Left ventricle myocardium inferior (tissue), 1 donor: Measurements from ENCODE around the gene COL23A1. TPM values are rescaled to one million over a fixed set of nuclear protein-coding genes. Genes with fewer than 3 reads are reported as not detected.

Experiments
- DNase-seq: peaks from one replicate; pipeline ENCODE4 v3.0.0-alpha.2; 2020
- H3K27ac ChIP-seq: fragments of 200-600 bp; replicated peaks from 2 replicates; pipeline ENCODE4 v1.8.0; 2021
- H3K27me3 ChIP-seq: fragments of 200-600 bp; 2 replicates; pipeline ENCODE4 v1.8.0; 2021; ENCODE audit warnings: low read depth
- H3K36me3 ChIP-seq: fragments of 200-600 bp; 2 replicates; pipeline ENCODE4 v1.8.0; 2021
- H3K4me1 ChIP-seq: fragments of 200-600 bp; 2 replicates; pipeline ENCODE4 v1.8.0; 2021
- H3K4me3 ChIP-seq: fragments of 200-600 bp; 2 replicates; pipeline ENCODE4 v1.8.0; 2021; ENCODE audit warnings: mild to moderate bottlenecking, moderate library complexity
- H3K9me3 ChIP-seq: fragments of 200-600 bp; replicated peaks from 2 replicates; pipeline ENCODE4 v1.8.0; 2021
- intact Hi-C: fragments of 100-400 bp; cut with micrococcal nuclease; formaldehyde crosslinking; loops from one replicate; pipeline ENCODE4 v1.11.0; 2022
- total RNA-seq: library from RNA; stranded (reverse); fragmentation: NEBNext Ultra II Directional; extraction: Animal tissue kit (Norgen Biotek cat#: 25700); gene quantifications from one replicate; pipeline ENCODE4 v1.2.1, GENCODE V29; 2021
- TF ChIP-seq, protein P1 (sequence below): fragments of 200-600 bp; IDR thresholded peaks from 2 replicates; pipeline ENCODE4 v1.8.0; 2021; ENCODE audit warnings: antibody characterized with exemption, mild to moderate bottlenecking, borderline replicate concordance
- donor health status: DM: no; HTN: yes; CAD: no; lungs with severe emphysema.

The COL23A1 gene
- total RNA-seq, 1 donor from 2014 or later: 27.4 TPM

DNA sequence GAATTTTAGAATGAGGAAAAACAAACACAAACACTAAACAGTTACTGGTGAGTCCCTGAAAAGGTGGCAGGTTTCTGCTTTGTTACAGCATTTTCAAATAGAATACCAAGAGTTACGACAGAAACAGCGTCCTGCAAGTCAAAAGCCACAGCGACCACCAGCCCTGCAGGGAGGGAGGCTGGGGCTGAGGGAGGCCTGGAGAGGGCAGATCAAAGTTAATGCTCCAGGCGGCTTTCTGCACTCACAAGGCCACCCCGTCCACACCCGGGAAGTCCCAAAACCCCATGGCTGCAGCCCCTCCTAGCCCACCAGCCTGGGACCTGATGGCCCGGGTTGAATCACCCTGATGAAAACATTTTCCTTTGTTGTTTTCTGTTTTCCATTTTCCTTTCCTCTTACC, 29.3 kb downstream of the COL23A1 start:
- intact Hi-C loops: no loop called here
- TF ChIP-seq, protein P1, sequence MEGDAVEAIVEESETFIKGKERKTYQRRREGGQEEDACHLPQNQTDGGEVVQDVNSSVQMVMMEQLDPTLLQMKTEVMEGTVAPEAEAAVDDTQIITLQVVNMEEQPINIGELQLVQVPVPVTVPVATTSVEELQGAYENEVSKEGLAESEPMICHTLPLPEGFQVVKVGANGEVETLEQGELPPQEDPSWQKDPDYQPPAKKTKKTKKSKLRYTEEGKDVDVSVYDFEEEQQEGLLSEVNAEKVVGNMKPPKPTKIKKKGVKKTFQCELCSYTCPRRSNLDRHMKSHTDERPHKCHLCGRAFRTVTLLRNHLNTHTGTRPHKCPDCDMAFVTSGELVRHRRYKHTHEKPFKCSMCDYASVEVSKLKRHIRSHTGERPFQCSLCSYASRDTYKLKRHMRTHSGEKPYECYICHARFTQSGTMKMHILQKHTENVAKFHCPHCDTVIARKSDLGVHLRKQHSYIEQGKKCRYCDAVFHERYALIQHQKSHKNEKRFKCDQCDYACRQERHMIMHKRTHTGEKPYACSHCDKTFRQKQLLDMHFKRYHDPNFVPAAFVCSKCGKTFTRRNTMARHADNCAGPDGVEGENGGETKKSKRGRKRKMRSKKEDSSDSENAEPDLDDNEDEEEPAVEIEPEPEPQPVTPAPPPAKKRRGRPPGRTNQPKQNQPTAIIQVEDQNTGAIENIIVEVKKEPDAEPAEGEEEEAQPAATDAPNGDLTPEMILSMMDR: no peak
- Histone ChIP-seq H3K27ac (no peak overlapping the region), H3K4me3 (no peak overlapping the region), H3K27me3 (peaks cover 5% of the 10 kb centered on the region), H3K9me3 (no peaks in the 10 kb centered on the region), H3K4me1 (no peaks in the 10 kb centered on the region), H3K36me3 (no peaks in the 10 kb centered on the region)
- no peak for DNase-seq

DNA sequence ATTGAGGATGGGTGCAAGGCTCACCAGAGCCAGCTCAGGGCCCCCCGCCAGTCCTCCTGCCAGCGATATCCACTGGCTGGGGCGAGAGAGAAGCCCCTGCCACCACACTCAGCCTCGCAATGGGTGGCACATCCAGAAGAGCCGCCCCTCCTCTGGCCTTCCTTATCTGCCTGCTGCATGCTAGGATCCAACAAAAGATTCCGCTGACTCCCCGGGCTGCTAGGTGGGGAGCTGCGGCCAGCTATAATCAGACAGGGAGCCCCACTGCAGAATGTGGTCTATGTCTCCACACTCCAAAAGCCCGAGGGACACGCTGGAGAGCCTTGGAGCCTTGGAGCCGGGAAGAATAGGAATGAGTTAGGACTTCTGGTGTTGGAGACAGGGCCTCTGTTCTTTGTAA, 32.8 kb downstream of the COL23A1 start:
- H3K27me3 ChIP-seq: no peaks in the 10 kb centered on the region
- H3K4me3 ChIP-seq: no peak overlapping the region
- no peaks in the 10 kb centered on the region for H3K9me3 ChIP-seq
- no peaks in the 10 kb centered on the region for H3K36me3 ChIP-seq
- TF ChIP-seq, protein P1: no peak
- no peaks in the 10 kb centered on the region for H3K4me1 ChIP-seq
- no peak overlapping the region for H3K27ac ChIP-seq
- no peak for DNase-seq
- intact Hi-C loops: loop anchor here (10.0 kb wide), 1 partner anchor 273 kb away; no protein-coding TSS in a partner anchor

DNA sequence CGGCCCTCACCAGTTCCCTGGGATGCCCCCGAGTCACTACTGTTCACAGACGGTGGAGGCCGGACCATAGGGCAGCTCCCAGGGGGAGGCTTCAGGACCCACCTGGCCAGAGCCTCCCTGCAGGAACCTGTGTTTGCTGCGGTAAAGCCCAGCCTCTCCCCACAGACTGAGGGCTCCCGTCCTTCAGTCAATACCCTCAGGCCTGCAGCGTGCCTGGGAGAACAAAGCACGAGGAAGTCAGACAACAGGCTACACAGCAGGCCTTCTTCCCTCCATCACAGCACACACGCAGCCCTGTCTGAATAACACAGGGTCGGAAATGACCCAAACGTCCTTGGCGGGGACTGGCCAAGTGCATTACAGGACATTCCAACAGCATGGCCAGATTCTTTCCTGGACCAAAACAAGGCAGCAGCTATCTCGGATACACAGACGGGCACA, 34.4 kb downstream of the COL23A1 start:
- intact Hi-C loops: loop anchor here (10.0 kb wide), 1 partner anchor 271 kb away; no protein-coding TSS in a partner anchor
- TF ChIP-seq, protein P1: no peak

DNA sequence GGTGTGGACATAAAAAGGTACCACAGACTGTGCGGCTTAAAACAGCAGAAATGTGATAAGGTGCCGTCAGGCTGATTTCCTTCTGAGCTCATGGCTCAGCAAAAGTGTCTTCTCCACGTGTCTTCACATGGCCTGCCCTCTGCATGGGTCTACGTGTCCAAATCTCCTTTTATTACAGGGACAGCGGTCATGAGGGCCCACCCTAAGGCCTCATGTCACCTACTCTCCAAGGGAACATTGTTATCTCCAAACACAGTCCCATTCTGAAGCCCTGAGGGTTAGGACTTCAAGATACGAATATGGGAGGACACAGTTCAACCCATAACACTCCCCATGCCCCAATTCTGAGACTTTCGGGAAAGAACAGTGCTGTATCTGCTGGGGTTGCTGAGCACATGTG, 35.2 kb downstream of the COL23A1 start:
- no peaks in the 10 kb centered on the region for H3K27me3 ChIP-seq
- intact Hi-C loops: loop anchor here (10.0 kb wide), 1 partner anchor 270 kb away; no protein-coding TSS in a partner anchor
- no peak for DNase-seq

More for the DNA sequence above, 34.4 kb downstream of the COL23A1 start:
- no peaks in the 10 kb centered on the region for H3K36me3 ChIP-seq
- no peaks in the 10 kb centered on the region for H3K9me3 ChIP-seq
- no peak overlapping the region for H3K4me3 ChIP-seq
- H3K4me1 ChIP-seq: peaks cover 7% of the 10 kb centered on the region
- no peaks in the 10 kb centered on the region for H3K27me3 ChIP-seq
- DNase-seq: no peak
- H3K27ac ChIP-seq: peak overlapping the region; percentile 1

DNA sequence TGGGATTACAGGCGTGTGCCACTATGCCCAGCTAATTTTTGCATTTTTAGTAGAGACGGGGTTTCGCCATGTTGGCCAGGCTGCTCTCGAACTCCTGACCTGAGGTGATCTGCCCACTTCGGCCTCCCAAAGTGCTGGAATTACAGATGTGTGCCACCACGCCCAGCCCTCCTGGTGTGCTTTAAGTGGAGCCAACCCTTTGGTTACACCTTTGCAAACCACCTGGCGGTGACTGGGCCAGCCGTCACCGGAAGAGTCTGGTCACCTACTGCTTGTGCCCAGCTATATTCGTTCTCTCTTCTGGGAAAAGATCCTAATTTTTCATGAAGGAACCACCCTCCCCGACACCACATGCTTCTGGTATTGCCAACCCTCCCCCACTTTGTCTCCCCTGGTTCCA, 35.9 kb downstream of the COL23A1 start:
- H3K27ac ChIP-seq: no peak overlapping the region
- TF ChIP-seq, protein P1: no peak
- no peaks in the 10 kb centered on the region for H3K27me3 ChIP-seq
- H3K4me3 ChIP-seq: no peak overlapping the region
- no peaks in the 10 kb centered on the region for H3K9me3 ChIP-seq
- intact Hi-C loops: loop anchor here (10.0 kb wide), 1 partner anchor 270 kb away; no protein-coding TSS in a partner anchor
- peaks cover 7% of the 10 kb centered on the region for H3K4me1 ChIP-seq
- DNase-seq: no peak
- H3K36me3 ChIP-seq: no peaks in the 10 kb centered on the region

More for the DNA sequence above, 35.2 kb downstream of the COL23A1 start:
- Histone ChIP-seq H3K27ac (no peak overlapping the region), H3K4me1 (peaks cover 7% of the 10 kb centered on the region), H3K36me3 (no peaks in the 10 kb centered on the region), H3K9me3 (no peaks in the 10 kb centered on the region), H3K4me3 (no peak overlapping the region)
- TF ChIP-seq, protein P1: no peak
